HEK293 (cell line): Measurements from ENCODE around the gene TWF2.

Source experiments
- CTCF ChIA-PET: fragments of 350-600 bp; formaldehyde crosslinking; extraction: SDS; loops from one replicate; lab custom pipeline; 2021; ENCODE audit warnings: antibody characterized with exemption; lab: Yijun Ruan, JAX
- POLR2A ChIA-PET: fragments of 300-600 bp; formaldehyde crosslinking; extraction: SDS; loops from one replicate; lab custom pipeline; 2020; ENCODE audit warnings: antibody characterized with exemption, inconsistent platforms; lab: Yijun Ruan, JAX
- H3K27ac ChIP-seq: fragments of 200-500 bp; sonication (Bioruptor generic); 2 replicates; pipeline ENCODE4 v1.5.1; 2014; ENCODE audit warnings: low read depth, low read length, control low read depth, inconsistent platforms; ENCODE audit errors: extremely low read depth
- H3K36me3 ChIP-seq, 2 experiments: fragments of 200-500 bp in 1 of 2; sonication (Bioruptor generic) in 1 of 2; 1 replicate in 1 of 2; 2 replicates in 1 of 2; pipeline ENCODE4 v1.5.1; 2014 to 2017; ENCODE audit warnings: inconsistent platforms in 2 of 2, low read length in 2 of 2; ENCODE audit not compliant: control insufficient read depth in 2 of 2, insufficient read depth in 1 of 2
- H3K4me1 ChIP-seq: fragments of 200-500 bp; sonication (Bioruptor generic); 2 replicates; pipeline ENCODE4 v1.5.1; 2014; ENCODE audit warnings: mild to moderate bottlenecking, low read length, inconsistent platforms; ENCODE audit not compliant: control insufficient read depth, insufficient read depth
- H3K4me3 ChIP-seq: 2 replicates; pipeline ENCODE4 v1.5.1; 2011; ENCODE audit warnings: low read depth, mild to moderate bottlenecking, control low read depth, low read length, moderate library complexity
- H3K9me3 ChIP-seq: fragments of 200-500 bp; sonication (Bioruptor generic); 2 replicates; pipeline ENCODE4 v1.5.1; 2014; ENCODE audit warnings: low read depth, low read length, inconsistent platforms; ENCODE audit not compliant: control insufficient read depth, insufficient read depth
- BCL6B ChIP-seq: fragments of 450-650 bp; formaldehyde crosslinking; IDR thresholded peaks from 2 replicates; pipeline ENCODE4 v1.5.1; 2017; ENCODE audit warnings: missing biosample characterization, missing genetic modification characterization
- INSM2 ChIP-seq: fragments of 450-650 bp; formaldehyde crosslinking; IDR thresholded peaks from 2 replicates; pipeline ENCODE4 v1.5.1; 2016; ENCODE audit warnings: missing biosample characterization, missing genetic modification characterization
- KLF1 ChIP-seq: fragments of 450-650 bp; formaldehyde crosslinking; IDR thresholded peaks from 2 replicates; pipeline ENCODE4 v1.5.1; 2016; ENCODE audit warnings: missing biosample characterization, missing genetic modification characterization
- MYNN ChIP-seq: fragments of 450-650 bp; formaldehyde crosslinking; IDR thresholded peaks from 2 replicates; pipeline ENCODE4 v1.5.1; 2016; ENCODE audit warnings: missing biosample characterization, missing genetic modification characterization, borderline replicate concordance
- MZF1 ChIP-seq: fragments of 450-650 bp; formaldehyde crosslinking; IDR thresholded peaks from 2 replicates; pipeline ENCODE4 v1.5.1; 2017; ENCODE audit warnings: missing biosample characterization, missing genetic modification characterization, borderline replicate concordance
- SCRT1 ChIP-seq: fragments of 450-650 bp; formaldehyde crosslinking; IDR thresholded peaks from 2 replicates; pipeline ENCODE4 v1.5.1; 2016; ENCODE audit warnings: missing biosample characterization, missing genetic modification characterization, borderline replicate concordance
- ZBTB48 ChIP-seq: fragments of 450-650 bp; formaldehyde crosslinking; IDR thresholded peaks from 2 replicates; pipeline ENCODE4 v1.5.1; 2016; ENCODE audit warnings: missing biosample characterization, missing genetic modification characterization
- ZBTB7A ChIP-seq: fragments of 450-650 bp; formaldehyde crosslinking; IDR thresholded peaks from 2 replicates; pipeline ENCODE4 v1.5.1; 2016; ENCODE audit warnings: low read depth, missing biosample characterization, missing genetic modification characterization
- ZFP69B ChIP-seq: fragments of 450-650 bp; formaldehyde crosslinking; IDR thresholded peaks from 2 replicates; pipeline ENCODE4 v1.5.1; 2016; ENCODE audit warnings: missing biosample characterization, missing genetic modification characterization
- ZIC2 ChIP-seq: fragments of 450-650 bp; formaldehyde crosslinking; IDR thresholded peaks from 2 replicates; pipeline ENCODE4 v1.5.1; 2016; ENCODE audit warnings: missing biosample characterization, missing genetic modification characterization
- ZNF148 ChIP-seq: fragments of 450-650 bp; formaldehyde crosslinking; IDR thresholded peaks from 2 replicates; pipeline ENCODE4 v1.5.0; 2017; ENCODE audit warnings: missing biosample characterization, missing genetic modification characterization, borderline replicate concordance
- ZNF18 ChIP-seq: fragments of 450-650 bp; formaldehyde crosslinking; IDR thresholded peaks from 2 replicates; pipeline ENCODE4 v1.5.1; 2016; ENCODE audit warnings: missing biosample characterization, missing genetic modification characterization
- ZNF211 ChIP-seq: fragments of 450-650 bp; formaldehyde crosslinking; IDR thresholded peaks from 2 replicates; pipeline ENCODE4 v1.5.1; 2016; ENCODE audit warnings: low read depth, missing biosample characterization, missing genetic modification characterization
- ZNF350 ChIP-seq: fragments of 450-650 bp; formaldehyde crosslinking; IDR thresholded peaks from 2 replicates; pipeline ENCODE4 v1.5.0; 2017; ENCODE audit warnings: missing biosample characterization, mild to moderate bottlenecking, missing genetic modification characterization
- ZNF426 ChIP-seq: fragments of 450-650 bp; formaldehyde crosslinking; IDR thresholded peaks from 2 replicates; pipeline ENCODE4 v1.5.1; 2017; ENCODE audit warnings: missing biosample characterization, missing genetic modification characterization, mild to moderate bottlenecking, inconsistent platforms, moderate library complexity
- ZNF433 ChIP-seq: fragments of 450-650 bp; formaldehyde crosslinking; IDR thresholded peaks from 2 replicates; pipeline ENCODE4 v1.5.1; 2016; ENCODE audit warnings: missing biosample characterization, missing genetic modification characterization, low read depth
- ZNF473 ChIP-seq: fragments of 450-650 bp; formaldehyde crosslinking; IDR thresholded peaks from 2 replicates; pipeline ENCODE4 v1.5.1; 2017; ENCODE audit warnings: missing biosample characterization, missing genetic modification characterization
- ZNF521 ChIP-seq: fragments of 450-650 bp; formaldehyde crosslinking; IDR thresholded peaks from 2 replicates; pipeline ENCODE4 v1.5.1; 2017; ENCODE audit warnings: missing biosample characterization, mild to moderate bottlenecking, missing genetic modification characterization
- ZNF558 ChIP-seq: fragments of 450-650 bp; formaldehyde crosslinking; IDR thresholded peaks from 2 replicates; pipeline ENCODE4 v1.5.1; 2016; ENCODE audit warnings: missing biosample characterization, missing genetic modification characterization
- ZNF561 ChIP-seq: fragments of 450-650 bp; IDR thresholded peaks from 2 replicates; pipeline ENCODE4 v1.5.1; 2018; ENCODE audit warnings: missing biosample characterization, missing genetic modification characterization, borderline replicate concordance
- ZNF626 ChIP-seq: fragments of 450-650 bp; sonication (Bioruptor Pico); formaldehyde crosslinking; IDR thresholded peaks from 2 replicates; pipeline ENCODE4 v1.5.1; 2018; ENCODE audit warnings: missing biosample characterization, missing genetic modification characterization, inconsistent platforms
- ZNF645 ChIP-seq: fragments of 450-650 bp; formaldehyde crosslinking; IDR thresholded peaks from 2 replicates; pipeline ENCODE4; 2016; ENCODE audit warnings: missing biosample characterization, missing genetic modification characterization
- ZNF776 ChIP-seq: fragments of 450-650 bp; formaldehyde crosslinking; IDR thresholded peaks from 2 replicates; pipeline ENCODE4 v1.5.0; 2017; ENCODE audit warnings: missing biosample characterization, missing genetic modification characterization, borderline replicate concordance
- ZSCAN23 ChIP-seq: fragments of 450-650 bp; formaldehyde crosslinking; IDR thresholded peaks from 2 replicates; pipeline ENCODE4 v1.5.1; 2016; ENCODE audit warnings: missing biosample characterization, missing genetic modification characterization
- ZXDB ChIP-seq: fragments of 450-650 bp; formaldehyde crosslinking; IDR thresholded peaks from 2 replicates; pipeline ENCODE4 v1.5.1; 2016; ENCODE audit warnings: missing biosample characterization, missing genetic modification characterization

TWF2 gene

GRCh38 chr3:52262447-52262846, 23.5 kb upstream of the TWF2 start:
- Histone ChIP-seq H3K27ac (no peak overlapping the region), H3K9me3 (no peaks in the 10 kb centered on the region), H3K4me3 (no peak overlapping the region), H3K36me3 (peaks cover 58 to 98% of the 10 kb centered on the region in 2 experiments), H3K4me1 (no peaks in the 10 kb centered on the region)
- ChIA-PET POLR2A (no interaction called here), CTCF (no interaction called here)
- no peak for TF ChIP-seq ZNF558 (tag by site-specific recombination)

- CTCF ChIA-PET, result interaction anchor here (0.6 to 1.1 kb wide), 4 partner anchors 8 to 80 kb away, joined by 3 to 5 read pairs (median 4); no protein-coding TSS in a partner anchor
- no peak overlapping the region for H3K27ac ChIP-seq
- H3K9me3 ChIP-seq, result no peaks in the 10 kb centered on the region
- H3K4me1 ChIP-seq, result no peaks in the 10 kb centered on the region
- POLR2A ChIA-PET, result interaction anchor here (0.9 to 1.0 kb wide), 2 partner anchors 13 to 22 kb away, joined by 3 read pairs; no protein-coding TSS in a partner anchor
- H3K4me3 ChIP-seq, result no peak overlapping the region
- no peak for TF ChIP-seq ZXDB (tag by site-specific recombination)
- no peak for TF ChIP-seq ZNF626 (tag by site-specific recombination)
- TF ChIP-seq KLF1 (tag by site-specific recombination), result no peak
- no peak for TF ChIP-seq ZNF521 (tag by site-specific recombination)
- TF ChIP-seq ZFP69B (tag by site-specific recombination), result no peak
- no peak for TF ChIP-seq ZNF433
- TF ChIP-seq ZBTB7A (tag by site-specific recombination), result no peak
- no peak for TF ChIP-seq ZNF350 (tag by site-specific recombination)
- no peak for TF ChIP-seq ZNF645 (tag by site-specific recombination)
- TF ChIP-seq ZNF561 (tag by site-specific recombination), result no peak
- no peak for TF ChIP-seq ZSCAN23 (tag by site-specific recombination)
- TF ChIP-seq ZNF211 (tag by site-specific recombination), result no peak
- no peak for TF ChIP-seq ZNF776 (tag by site-specific recombination)
- TF ChIP-seq ZBTB48, result no peak
- TF ChIP-seq SCRT1 (tag by site-specific recombination), result no peak
- H3K36me3 ChIP-seq, result peaks cover 32 to 99% of the 10 kb centered on the region in 2 experiments
Observed at GRCh38 chr3:52259448-52259847, 20.5 kb upstream of the TWF2 start.

- H3K4me1 ChIP-seq, result no peaks in the 10 kb centered on the region
- H3K4me3 ChIP-seq, result no peak overlapping the region
- ChIA-PET CTCF (interaction anchor here (0.6 to 1.1 kb wide), 2 partner anchors 8 to 38 kb away, joined by 3 to 4 read pairs; no protein-coding TSS in a partner anchor), POLR2A (interaction anchor here (1.0 kb wide), 1 partner anchor 13 kb away, joined by 3 read pairs; no protein-coding TSS in a partner anchor)
- H3K27ac ChIP-seq, result no peak overlapping the region
- H3K9me3 ChIP-seq, result no peaks in the 10 kb centered on the region
- peaks cover 30 to 99% of the 10 kb centered on the region in 2 experiments for H3K36me3 ChIP-seq
- no peak for TF ChIP-seq ZNF18 (tag by site-specific recombination)
- no peak for TF ChIP-seq KLF1 (tag by site-specific recombination)
- no peak for TF ChIP-seq MZF1 (tag by site-specific recombination)
- TF ChIP-seq MYNN (tag by site-specific recombination), result no peak
- no peak for TF ChIP-seq BCL6B (tag by site-specific recombination)
- TF ChIP-seq ZNF426 (tag by site-specific recombination), result no peak
- no peak for TF ChIP-seq ZNF473 (tag by site-specific recombination)
- TF ChIP-seq ZNF148 (tag by site-specific recombination), result no peak
- TF ChIP-seq INSM2 (tag by site-specific recombination), result no peak
- no peak for TF ChIP-seq ZIC2 (tag by site-specific recombination)
Observed at GRCh38 chr3:52259035-52259434, 20.1 kb upstream of the TWF2 start.
